Ecto neural progenitor cell (in vitro differentiated cells): Measurements from ENCODE around the gene METTL4.
A peak's percentile ranks its signal among the peaks of the same experiment; 100 is the strongest.

Source experiments
- DNase-seq: peaks from one replicate; pipeline ENCODE4 v3.0.0-alpha.2; 2018; ENCODE audit warnings: low spot score

Gene METTL4, protein sequence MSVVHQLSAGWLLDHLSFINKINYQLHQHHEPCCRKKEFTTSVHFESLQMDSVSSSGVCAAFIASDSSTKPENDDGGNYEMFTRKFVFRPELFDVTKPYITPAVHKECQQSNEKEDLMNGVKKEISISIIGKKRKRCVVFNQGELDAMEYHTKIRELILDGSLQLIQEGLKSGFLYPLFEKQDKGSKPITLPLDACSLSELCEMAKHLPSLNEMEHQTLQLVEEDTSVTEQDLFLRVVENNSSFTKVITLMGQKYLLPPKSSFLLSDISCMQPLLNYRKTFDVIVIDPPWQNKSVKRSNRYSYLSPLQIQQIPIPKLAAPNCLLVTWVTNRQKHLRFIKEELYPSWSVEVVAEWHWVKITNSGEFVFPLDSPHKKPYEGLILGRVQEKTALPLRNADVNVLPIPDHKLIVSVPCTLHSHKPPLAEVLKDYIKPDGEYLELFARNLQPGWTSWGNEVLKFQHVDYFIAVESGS

DNA sequence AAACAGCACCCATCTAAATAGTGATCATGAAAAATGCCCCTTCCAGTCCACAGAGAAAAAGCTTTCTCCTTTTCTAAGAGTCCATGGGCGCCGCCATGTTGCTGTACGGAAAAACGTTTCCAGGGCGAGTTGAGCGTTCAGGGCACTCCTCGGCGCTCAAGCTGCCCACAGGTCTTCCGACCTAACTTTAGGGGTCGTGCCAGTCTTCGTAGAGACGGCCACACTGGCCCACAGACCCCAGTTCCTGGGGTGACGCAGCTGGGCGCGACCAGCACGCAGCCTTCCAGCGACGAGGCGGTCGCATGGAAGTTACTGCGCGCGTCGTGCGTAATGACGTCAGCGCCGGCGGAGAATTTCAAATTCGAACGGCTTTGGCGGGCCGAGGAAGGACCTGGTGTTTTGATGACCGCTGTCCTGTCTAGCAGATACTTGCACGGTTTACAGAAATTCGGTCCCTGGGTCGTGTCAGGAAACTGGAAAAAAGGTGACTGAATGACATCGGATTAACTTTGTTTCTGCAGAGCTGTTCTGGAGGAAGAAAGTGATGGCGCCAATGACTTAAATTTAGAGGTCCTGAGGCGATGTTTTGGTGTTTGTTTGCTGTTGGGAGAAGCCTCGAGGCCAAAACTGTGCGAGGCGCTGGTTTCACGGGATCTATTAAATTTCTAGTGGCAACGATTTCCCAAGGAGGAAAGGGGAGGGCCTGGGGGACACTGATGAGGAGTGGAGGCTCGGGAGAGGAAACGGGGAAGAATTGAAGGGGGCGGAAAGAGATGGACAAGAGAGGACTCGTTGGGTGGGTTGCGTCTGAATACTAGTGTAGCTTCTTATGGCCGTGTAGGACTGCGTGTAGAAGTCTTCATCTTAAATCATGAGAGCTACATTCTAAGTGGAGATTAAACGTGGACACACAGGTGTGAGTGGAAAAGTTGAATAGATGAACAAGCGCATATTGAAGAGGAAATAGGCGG, at the start of gene METTL4, which contains the start of gene NDC80:
Gene METTL4 (minus strand): TSS at position 306 of the 971 bp plus-strand sequence. CDS start 4,289 bp downstream, outside the sequence.
Gene NDC80 (plus strand): TSS at position 358 of the 971 bp plus-strand sequence. CDS start 1,429 bp downstream, outside the sequence.
- DNase-seq, result peak; percentile 94

DNA sequence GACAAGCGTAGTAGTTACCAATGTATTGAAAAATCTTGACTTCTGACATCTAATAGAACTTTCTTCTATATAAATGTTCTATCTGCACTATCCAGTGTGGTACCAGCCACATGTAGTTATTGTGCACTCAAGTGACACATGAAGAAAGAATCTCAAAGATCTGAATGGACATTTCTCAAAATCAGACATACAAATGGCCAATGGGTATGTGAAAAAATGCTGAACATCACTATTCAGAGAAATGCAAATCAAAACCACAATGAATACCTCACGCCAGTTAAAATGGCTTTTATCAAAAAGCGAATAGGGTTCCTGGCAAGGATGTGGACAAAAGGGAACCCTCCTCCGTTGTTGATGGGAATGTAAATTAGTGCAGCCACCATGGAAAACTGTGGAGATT, 46.7 kb upstream of the METTL4 start:
- no peak for DNase-seq

DNA sequence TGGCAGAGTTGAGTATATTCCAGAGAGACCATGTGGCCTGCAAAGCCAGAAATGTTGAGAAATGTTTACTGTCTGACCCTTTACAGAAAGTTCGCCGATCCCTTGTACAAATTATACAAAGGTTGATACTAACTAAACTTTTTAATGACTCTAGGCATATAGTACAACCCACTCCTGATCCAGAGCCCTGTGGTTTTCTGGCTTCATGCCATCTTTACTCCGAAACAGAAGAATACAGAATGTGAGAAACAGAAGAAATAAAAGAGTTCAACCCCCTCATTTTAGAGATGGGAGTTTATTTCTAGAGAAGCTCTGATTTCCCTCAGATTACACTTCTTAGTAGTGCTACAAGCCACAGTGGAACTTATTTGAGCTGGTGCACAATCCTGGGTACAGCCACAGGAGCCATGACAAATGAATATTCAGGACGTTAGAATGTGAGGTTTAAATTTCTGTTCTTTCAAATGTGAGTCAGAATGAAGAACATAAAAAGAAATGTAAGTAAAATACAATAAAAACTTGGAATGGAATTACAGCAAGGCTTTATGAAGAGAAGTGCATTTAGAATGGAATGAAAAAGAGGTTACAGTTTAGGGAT, 46.2 kb upstream of the METTL4 start:
- no peak for DNase-seq

DNA sequence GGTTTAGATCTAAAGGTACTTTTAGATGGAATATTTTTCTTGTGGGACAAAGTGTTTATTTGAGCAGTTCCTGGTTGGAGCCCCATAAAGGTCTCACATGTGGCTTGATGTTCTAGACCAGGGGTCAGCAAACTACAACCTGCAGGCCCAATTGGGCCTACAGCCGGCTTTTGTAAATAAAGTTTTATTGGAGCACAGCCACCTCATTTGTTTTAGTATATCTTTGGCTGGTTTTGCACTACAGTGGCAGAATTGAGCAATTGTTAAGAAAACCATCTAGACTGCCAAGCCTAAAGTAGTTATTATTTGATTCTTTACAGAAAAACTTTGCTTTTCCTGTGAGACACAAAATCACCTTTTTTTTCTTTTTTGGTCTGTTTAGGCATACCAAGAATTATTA, 41.7 kb upstream of the METTL4 start:
- no peak for DNase-seq

DNA sequence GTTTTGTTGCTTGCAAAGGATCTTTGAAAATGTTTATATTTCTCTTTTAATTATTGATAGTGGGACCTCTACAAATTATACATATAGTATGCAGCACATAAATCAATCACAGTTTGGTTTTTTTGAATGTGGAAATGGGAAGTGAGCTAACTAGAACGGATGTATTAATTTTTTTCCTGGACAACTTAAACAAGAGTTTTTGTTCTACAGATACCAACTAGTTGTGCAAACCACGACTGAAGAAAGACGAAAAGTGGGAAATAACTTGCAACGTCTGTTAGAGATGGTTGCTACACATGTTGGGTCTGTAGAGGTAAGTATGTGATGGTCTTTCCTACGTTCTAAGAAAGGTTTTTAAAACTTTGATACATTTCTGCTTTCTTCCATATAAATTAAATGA, 39.2 kb upstream of the METTL4 start:
- no peak for DNase-seq

DNA sequence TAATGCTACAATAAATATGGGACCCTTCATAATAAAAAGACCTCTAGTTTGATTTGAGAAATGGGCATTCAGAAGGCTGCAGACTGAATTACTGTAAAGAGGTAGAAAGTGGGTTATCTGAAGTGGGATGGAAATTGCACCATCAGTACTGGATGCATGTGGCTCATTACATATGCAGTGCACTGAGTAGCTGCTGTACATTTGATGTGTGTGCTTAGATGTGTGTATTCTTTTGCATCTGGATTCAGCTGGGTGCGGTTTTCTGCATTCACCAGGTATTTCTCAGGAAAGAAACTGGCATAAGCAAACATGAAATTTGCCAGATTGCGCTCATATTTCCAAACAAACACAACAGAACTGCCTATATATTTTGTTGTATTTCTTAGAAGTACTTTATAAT, 38.3 kb upstream of the METTL4 start:
- DNase-seq, result no peak

DNA sequence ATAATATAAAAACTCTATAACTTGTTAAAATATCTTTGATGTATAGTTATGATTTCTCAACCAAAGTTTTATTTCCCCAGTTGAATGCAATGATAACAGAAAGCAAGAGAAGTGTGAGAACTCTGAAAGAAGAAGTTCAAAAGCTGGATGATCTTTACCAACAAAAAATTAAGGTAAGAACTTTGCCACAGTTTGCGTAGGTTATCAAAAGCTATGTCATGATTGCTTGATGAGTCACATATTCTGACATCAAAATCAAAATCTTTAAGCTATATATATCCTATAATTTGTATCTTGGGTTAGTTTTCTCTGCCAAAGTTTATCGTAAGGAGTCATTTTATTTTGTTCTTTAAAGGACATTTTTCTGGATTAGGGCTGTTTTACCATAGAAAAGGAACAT, 35.0 kb upstream of the METTL4 start:
- DNase-seq, result no peak

DNA sequence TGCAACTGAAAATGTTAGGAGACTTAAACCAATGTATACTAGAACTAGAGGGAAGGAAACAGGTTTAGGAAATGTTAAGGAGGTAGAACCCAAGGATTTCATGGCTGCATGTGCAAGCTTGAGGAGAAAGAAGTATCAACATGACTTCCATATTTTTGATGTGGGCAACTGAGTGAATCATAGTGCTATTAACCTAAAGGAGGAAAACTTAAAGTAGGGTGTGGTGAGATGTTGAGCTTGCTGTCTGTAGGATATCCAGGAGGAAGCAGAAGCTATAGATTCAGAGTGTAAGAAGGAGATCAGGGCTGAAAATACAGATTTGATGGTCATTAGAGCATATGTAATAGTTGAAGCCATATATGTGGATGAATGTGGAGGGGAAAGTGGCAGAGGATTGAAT, 31.5 kb upstream of the METTL4 start:
- no peak for DNase-seq

DNA sequence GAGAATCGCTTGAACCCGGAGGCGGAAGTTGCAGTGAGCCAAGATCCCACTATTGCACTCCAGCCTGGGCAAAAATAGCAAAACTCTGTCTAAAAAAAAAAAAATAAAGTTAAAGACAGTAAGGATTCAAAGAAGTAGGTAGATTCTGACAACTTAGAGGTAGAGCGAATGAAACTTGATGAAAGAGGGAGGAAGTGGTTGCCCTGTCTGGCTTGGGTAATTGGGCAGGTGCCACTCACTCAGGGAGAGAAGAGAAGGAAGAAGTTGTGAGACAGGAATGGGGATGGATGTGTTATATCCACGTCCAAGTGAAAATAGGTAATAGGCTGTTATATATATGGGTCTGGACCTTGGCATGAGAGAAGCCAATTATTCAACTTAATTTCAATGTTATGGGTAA, 26.3 kb upstream of the METTL4 start:
- DNase-seq, result no peak

DNA sequence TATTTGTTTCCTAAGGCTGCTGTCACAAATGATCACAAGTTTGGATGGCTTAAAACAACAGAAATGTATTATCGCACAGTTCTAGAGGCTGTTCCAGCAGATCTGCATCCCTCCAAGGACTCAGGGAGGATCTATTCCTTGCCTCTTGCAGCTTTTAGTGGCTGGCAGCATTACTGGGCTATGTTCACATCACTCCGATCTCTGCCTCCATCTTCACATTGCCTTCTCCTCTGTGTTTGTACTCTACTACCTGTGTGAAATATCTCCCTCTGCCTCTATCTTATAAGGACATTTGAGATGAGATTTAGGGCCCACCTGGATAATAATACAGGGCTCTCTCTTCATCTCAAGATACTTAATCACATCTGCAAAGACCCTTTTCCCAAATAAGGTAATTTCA, 19.0 kb upstream of the METTL4 start:
- DNase-seq, result no peak

DNA sequence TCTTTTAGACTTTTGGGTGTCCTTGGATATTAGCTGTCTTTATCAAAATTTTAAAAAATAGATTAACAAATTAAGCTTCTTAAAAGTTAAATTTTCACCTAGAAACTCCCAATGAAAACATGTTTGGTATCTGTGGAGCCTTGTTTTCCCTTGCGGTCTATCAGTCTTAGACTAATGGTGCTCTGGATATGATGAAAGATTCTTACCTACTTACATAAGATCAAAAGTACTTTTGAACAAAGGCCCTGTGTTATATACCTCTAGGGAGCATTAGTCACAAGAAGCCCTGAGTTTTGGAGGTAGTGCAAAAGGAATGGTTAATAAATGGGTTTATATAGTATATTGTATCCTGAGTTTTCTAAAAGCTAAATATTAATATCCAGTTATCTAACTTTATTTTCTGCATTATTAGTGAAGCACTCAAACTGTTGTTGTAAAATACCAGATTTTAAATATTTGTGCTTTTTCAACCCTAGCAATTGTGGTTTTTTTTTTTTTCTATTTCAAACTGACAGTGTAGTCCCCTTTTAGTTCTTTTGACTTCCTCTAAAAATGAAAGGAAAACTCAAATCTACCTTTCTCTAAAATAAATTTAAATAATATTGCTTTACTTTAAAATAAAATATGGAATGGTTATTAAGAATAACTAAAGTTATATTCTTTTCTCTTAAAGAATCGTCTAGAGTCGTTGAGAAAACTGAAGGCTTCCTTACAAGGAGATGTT, 18.2 kb upstream of the METTL4 start:
- DNase-seq, result no peak

DNA sequence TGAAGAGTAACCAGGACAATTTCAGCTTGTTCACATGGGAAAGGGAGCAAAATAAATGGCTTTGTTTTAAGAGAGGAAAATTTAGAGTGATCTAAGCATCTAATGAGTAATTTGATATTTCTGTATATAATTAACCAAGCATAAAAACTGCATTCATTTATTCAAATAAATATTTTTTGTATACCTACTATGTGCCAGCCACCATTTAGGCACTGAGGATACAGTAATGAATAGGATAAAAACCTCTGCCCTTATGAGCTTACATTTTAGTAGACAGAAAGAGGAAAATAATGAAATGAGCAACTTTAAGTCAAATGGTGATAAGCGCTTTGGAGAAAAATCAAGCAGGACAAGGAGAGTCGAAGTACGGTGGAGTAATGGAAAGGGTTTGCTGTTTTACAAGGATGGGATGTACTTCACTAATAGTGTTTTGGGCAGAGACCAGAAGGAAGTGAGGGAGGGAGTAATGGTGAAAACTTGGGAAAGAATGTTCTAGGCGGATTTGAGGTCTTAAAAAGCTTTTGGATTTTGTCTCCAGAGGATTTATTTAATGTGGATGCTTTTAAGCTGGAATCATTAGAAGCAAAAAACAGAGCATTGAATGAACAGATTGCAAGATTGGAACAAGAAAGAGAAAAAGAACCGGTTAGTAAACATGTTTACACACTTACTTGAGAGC, 17.5 kb upstream of the METTL4 start:
- DNase-seq, result no peak

DNA sequence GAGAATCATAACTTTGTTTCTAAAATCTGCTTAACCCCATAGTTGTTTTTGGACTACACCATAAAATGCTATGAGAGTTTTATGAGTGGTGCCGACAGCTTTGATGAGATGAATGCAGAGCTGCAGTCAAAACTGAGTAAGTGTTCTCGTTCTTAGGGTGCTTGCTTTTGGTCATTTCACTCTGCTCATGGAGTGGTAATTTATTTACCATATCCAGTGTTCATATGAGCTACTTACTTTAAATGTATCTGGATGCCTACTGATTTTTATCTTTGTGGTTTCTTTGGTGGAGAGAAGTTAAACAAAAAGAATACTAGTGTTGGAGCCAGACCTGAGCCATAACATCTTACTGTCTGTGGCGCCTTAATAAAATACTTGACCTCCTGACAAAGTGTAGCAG, 16.5 kb upstream of the METTL4 start:
- DNase-seq, result no peak

DNA sequence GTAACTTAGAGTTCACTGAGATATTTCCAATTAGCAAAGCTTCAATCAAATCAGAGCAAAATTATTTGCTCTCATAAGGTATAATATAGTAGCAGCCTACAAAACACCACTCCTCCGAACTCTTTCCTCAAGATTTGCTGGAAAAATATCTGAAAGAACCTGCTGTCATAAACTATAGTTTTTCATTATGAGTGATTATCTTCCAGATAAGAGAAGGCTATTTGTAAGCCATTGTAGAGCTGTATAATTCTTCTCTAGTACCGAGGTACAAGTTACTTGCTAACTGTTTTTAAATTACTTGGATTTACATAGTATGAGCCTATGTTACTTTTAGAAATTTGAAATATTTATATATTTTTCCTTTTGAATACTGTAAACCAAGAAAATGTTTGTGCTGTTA, 2.1 kb upstream of the METTL4 start:
- DNase-seq, result no peak

DNA sequence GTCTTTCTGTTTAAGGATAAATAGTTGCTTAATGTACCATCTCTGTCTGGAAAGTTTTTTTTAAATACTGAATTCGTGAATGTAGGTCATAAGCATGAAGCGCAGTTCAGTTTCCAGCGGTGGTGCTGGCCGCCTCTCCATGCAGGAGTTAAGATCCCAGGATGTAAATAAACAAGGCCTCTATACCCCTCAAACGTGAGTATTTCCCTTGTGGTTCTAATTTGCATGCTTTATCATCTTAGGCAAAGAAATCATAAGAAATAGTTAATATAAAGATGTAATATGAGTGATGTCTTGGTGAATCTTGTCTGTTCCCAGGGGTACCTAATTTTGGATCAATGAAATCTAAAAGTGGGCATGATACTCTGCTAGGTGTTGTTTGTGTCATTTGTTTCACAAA, 1.6 kb upstream of the METTL4 start:
- DNase-seq, result no peak

DNA sequence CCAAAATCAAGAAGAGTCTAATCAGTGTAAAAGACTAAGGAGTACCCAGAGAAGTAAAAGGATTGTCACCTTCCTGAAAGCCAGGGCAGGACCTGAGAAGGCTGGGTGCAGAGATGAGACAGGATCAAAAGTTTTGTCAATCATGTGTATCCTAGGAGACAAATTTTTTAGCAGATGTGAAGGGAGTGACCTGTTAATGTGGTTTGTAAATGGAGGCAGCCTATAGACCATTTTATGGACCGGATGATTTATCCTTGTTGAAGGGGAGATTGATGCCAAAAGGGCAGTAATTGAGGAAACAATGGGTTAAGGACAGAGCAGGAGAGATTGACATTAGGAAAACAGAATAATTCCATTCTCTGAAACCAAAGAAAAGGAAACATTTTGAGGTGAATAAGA, 865 bp upstream of the METTL4 start:
- no peak for DNase-seq

DNA sequence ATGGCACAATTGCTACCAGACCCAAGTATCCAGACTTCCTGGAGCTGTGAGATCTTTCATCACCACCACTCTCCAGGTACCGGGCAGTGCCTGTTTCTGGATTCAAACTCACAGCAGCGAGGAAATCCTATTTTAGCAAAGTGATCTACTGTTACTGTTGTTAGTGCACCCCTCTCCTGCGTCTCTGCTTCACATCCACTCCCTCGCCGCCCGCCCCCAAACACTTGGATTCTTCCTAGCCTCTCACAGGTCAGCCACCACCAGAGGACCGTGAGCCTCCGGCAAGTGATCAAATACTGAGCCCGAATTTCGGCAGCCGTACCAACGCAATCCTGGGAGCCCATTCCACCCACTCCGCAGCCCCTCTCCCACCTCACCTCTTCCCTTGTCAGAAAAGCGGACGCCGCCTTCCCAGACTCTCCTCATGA, 519 bp downstream of the METTL4 start:
- no peak for DNase-seq

DNA sequence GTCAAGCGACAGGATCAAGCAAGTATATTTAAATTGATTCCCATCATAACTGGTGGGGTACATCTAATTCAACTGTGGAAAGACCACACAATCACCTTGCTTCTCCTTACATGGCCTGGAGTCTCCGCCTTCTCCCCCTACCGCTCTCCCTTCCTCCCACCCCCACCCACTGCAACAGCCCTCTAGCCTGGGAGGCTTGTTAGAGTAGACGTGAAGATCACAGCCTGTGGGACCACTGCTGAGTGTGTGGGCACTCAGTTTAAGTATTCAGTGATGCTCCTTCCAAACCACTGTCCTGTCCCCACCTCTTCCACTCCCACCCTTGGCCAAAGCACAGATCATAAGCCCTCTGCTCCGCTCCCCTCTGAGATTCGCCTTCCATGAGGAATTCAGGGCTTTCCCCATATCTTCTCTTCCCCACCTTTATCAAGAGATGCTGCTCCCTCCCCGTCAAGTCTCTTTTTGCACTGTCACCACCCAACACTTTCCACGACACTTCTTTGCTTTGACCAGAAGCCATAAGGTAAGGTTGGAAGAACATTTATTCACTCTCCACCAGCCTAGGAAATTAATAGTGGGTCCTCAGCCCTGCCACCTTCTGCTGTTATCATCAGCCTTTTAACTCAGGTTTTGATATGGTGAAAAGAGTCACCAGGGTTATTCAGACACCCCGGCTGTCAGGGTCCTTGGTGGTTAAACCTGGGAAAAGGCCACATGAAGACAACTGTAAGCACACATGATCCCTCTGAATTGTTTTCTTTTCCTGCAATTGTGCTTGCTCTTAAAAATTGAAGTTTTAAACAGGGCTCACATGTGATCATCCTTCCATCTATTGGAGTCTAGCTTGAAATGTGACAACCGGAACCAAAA, 1.7 kb downstream of the METTL4 start:
- DNase-seq, result no peak

DNA sequence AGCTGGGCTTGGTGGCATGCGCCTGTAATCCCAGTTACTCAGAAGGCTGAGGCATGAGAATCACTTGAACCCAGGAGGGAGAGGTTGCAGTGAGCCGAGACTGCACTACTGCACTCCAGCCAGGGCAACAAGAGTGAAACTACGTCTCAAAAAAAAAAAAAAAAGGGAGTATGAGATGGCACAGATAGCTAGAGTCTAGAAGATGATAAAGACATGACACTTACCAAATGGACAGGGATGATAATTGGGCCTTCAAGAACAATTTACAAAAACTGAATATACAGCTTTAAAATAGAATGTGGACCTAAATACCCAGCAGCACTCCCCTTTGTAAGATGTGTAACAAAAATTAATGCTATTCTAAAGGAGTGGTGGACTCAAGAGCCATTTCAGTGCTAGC, 2.7 kb downstream of the METTL4 start:
- DNase-seq, result no peak

DNA sequence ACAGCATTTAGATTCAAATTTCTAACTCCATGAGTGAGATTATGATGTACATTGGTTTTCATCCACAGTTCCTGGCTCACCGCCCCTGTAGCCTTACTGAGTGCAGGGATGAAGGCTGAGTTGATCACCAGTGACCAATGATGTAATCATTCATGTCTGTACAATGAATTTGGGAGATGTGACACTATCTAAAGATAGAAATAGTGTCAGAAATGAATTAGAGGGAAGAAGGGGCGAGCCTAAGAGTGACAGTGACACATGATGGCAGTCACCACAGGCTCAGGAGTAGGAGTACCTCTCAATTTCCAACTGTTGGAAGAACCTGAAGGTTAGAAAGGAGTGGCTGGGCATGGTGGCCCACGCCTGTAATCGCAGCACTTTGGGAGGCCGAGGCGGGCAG, 3.2 kb downstream of the METTL4 start:
- no peak for DNase-seq
